Right hindlimb (tissue), 1 donor: ENCODE data around the gene PYROXD2.
"Not testable (repeated sequence)": the region's sequence is repeated elsewhere in the genome, so short reads cannot be mapped to it uniquely, and the experiment has no call there.

Experiments used
- DNase-seq: peaks from one replicate; pipeline ENCODE4 v3.0.0-alpha.2; 2018

Gene PYROXD2

GRCh38 chr10:98363220-98363619, 51.8 kb downstream of the PYROXD2 start:
- no peak for DNase-seq

DNA sequence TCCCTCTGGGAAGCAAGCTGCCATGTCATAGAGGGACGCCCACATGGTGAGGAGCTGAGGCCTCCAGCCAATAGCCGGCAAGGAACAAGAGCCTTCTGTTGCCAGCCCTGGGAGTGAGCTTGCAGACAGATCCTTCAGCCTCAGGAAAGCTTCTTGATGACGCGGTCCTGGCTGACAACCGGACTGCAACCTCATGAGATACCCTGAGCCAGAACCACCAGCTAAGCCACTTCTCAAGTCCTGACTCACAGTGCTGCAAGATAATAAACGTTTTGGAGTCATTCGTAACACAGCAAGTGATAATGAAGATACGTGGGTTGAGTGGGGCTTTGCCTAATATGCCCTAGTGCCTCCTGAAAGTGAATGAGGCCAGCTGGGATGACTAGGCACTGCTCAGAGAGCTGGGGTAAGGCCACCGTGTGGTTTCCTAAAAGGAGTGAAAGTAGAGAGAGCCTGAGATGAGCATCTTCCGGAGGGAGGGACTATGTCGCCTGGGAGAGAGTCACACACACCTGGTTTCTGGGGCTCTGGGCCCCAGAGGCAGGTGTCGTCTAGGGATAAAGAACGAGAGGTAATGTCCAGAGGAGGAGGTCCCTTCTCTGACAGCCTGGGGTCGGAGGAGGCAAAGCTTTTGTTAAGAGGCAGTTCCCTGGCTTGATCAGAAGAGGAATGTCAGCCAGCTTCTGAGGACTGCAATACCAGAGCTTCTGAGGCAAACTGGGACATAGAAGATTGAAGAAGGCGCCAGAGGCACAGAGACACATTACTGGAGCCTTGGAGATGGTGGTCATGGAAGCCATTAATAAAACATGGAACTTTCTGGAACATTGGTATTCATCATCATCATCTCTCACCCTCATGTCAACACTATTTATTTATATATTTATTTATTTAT, 53.6 kb downstream of the PYROXD2 start:
- peak; percentile 79 for DNase-seq

DNA sequence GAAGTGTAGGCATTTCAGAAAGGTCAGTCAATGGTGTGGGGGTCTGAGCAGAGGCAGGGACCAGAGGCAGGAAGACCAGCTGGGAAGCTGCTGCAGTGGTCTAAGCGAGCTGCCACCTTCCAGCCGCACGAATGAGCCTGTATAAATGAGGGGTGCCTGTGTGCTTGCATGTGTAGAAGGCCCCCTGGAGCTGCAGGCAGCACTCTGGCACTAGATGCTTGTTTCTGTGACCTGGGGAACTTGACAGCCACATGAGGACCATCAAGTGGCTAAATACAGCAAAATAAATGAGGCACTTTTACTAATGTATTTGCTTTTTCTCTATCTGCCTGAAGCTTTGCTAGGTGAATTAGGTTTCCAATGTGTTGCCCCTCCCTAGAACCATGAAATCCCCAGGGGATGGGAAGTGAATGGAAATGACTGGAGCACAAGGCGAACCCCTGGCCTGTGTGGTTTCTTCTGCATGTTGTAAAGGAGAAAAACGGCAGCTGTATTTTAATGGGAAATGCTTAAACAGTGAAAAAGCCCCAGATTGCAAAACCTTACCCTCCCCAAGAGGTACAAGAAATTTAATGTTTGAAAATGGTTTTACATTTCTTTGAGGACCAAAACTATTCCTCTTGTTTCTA, 57.7 kb downstream of the PYROXD2 start:
- DNase-seq: no peak

DNA sequence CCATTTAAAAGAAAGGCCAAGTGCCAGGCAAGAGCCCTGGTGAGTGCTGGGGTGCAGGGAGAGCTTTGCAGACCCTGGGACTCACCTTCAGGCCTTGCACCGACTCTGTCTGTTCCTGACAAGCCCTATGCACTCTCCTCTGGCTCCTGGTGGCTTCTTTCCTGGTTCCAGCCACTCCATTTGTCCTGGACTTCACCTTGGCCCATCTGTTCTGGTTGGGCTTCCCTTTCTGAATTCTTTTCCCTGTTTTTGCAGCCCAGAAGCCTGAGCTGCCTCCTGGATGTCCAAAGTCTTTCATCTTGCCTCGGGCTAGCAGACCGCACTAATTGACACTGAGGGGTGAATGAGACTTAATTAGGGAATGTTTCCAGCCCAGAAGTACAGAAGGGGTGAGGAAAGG, 60.5 kb downstream of the PYROXD2 start:
- no peak for DNase-seq

DNA sequence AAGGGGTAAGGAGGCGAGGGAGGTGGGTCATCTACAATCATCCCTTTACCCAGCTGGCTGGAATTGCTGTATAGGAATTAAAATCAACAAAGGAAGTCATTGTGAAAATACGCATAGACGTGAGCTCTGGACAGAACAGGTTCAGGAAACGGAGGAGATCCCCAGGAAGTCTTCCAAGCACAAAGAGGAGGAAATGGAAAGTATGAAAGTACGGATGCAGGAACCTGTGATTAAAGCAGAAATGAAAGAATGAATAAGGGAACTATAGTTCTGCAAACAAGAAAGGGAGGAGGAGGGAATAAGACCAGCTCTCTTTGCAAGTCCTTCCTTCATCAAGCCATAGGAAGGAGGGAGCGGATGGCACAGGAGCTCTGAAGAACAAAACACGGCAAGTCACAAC, 61.8 kb downstream of the PYROXD2 start:
- no peak for DNase-seq

DNA sequence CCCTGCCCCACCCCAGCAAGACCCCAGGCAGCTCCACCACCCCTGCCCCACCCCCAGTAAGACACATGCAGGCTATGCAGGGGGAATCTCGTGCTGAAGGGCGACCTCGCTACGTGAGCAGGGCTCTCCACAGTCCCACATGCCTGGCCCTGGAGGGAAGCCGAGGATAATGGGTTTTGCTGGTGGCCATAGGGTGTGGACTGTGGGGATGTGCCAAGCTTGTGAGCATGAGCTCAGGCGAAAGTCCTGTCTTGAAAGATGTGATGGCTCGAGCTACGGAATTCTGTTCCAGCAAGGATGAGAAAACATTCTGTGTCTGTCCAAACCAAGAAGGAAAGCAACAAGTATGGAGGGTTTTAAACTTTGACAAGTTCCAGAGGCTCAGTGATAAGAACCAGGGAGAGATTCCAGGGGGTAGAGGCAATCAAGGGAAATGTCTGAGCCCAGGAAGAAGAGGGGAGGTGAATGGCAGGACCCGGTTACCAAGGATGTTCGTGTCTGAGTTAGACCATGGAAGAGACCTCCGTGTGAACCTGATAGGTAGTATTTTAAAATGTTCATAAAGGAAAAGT, 63.1 kb downstream of the PYROXD2 start:
- DNase-seq: peak; percentile 43

- DNase-seq: peak; percentile 91
Measured at GRCh38 chr10:98349508-98349922, 65.5 kb downstream of the PYROXD2 start.

DNA sequence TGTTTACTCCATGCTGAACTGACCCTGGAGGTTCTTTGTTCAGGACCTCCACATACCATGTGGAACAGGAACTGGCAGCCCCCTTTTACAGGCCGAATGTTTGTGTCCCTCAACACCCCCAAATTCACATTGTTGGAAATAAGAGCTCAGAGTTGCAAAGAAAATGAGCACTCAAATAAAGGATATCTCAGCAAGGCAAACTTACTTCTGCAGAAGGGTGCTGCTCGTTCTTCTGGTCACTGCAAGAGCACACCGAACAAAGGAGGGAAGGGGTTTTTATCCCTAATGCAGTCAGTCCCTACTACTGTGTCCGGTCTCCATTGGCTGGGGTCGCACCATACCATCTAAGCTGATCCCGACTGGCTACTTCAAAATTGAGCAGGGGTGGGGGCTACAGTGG, 68.1 kb downstream of the PYROXD2 start:
- no peak for DNase-seq

DNA sequence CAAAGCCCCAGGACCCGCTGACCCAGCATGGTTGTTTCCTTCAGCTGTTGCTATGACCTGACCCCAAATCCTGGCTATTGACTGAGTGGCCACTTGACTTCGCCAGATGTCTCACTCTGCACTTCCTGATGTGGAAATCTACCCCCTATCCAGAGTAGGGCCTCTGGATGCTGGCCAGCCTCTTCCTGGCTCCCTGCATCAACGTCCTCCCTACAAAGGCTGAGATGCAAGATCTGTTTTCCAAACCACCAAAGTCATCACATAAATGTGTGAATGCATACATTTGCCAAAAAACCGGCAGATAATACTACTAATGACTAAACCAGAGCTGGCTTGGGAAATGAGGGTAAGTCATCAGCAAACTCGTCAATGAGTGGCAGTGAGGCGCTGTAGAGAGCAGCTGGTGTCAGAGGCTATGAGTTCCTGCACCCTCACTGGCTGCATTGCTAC, 70.4 kb downstream of the PYROXD2 start:
- DNase-seq: peak; percentile 72

GRCh38 chr10:98341701-98342100, 73.3 kb downstream of the PYROXD2 start:
- not testable (repeated sequence) for DNase-seq

GRCh38 chr10:98340940-98341310, 74.1 kb downstream of the PYROXD2 start:
- DNase-seq: no peak

DNA sequence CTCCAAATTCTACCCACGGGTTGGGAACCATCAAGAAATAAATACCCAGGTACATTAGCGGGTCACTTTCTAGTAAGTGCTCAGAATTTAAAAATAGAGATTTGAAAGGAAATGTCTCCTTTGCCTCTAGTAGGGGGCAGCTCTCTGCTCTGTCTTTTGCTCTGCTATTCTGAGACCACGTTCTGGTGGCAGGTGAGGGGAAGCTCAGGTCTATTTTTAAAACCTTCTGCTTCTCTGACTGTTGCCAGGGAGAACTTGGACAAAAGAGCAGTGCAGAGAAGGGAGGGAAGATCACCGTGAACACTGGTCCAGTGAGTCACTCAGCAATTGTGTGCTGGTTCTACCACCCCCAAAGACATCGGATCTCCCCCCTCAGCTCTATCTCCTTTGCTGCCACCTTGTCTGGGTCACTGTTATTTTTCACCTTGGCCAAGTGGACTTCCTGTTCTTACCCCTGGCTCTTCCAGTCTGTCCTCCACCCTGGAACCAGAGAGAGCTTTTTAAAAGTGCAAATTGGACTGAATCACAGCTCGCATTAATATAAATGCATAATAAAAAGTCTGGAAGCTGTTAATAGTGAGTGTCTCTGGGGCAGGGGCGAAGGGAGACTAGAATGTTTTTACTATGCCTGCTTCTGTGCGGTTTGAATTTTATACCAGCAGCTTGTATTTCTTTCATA, 74.6 kb downstream of the PYROXD2 start:
- no peak for DNase-seq

DNA sequence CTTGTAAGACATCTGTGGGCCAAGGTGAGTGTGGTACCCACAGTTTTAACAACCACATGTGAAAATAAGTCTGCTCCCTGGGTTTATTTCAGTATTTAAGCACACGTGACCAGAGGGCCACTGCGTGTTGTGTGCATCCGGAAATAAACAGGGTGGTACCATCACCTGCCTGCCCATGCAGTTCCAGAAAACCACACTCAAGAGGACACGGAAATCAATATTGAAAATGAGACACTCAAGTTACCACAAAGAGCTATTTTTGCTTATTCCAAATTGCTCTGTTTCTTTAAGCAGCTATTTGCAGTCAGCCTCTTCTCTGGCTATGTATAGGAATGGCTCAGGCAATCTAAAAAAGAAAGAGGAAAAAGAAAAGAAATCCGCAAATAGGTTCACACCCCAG, 75.2 kb downstream of the PYROXD2 start:
- DNase-seq: no peak

DNA sequence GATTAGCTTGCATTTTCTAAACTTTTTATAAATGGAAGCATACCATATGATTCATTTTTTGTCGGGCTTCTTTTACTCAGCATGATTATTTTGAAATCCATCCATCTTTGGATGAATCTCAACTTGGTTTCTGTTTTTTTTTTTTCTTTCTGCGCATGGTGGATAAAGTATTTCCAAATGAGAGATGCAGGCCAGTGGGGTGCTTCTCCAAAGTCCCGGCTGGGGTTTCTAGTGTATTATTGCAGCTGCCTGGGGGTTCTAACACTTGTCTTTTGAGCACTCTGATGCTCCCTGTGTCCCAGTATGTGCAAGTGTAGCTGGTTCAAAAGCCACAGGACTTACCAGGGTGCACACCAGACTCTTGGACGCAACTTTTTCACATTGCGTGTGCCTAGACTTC, 76.1 kb downstream of the PYROXD2 start:
- no peak for DNase-seq

- DNase-seq: peak; percentile 64
Measured at GRCh38 chr10:98338318-98338717, 76.7 kb downstream of the PYROXD2 start.

DNA sequence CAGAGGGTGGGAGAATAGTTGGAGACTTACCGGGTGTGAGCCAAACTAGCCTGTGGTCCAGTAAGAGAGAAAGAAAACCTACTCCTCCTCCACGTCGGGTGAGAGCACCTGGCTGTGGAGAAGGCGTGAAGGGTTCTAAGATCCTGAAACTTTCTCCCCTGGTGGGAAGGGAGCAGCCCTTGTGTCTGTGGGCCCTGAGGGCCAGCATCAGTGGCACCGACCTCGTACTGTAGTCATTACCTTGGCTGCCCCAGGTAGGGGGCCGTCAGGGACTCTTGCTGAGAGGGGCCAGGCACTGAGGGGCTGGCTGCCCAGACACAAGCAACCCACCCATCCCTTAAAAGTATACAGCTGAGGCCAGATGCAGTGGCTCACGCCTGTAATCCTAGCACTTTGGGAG, 77.5 kb downstream of the PYROXD2 start:
- no peak for DNase-seq
